ENCODE results near the gene PKHD1.

- TF ChIP-seq CTCF (IDR thresholded peaks at IDR 0.05) (no peak), POLR2A (IDR thresholded peaks at IDR 0.05) (no peak)
Measured at GRCh38 chr6:52055451-52055850, 32.0 kb downstream of the PKHD1 start.

All from body of pancreas (tissue), 4 donors.